HuH-7.5 (cell line): ENCODE measurements around the gene SULT1C2.
A peak's percentile ranks its signal among the peaks of the same experiment; 100 is the strongest.
"Not testable (repeated sequence)": the region's sequence is repeated elsewhere in the genome, so short reads cannot be mapped to it uniquely, and the experiment has no call there.

Experiments
- DNase-seq: peaks from one replicate; pipeline ENCODE4 v3.0.0; 2011; ENCODE audit warnings: low spot score

SULT1C2 gene

DNA sequence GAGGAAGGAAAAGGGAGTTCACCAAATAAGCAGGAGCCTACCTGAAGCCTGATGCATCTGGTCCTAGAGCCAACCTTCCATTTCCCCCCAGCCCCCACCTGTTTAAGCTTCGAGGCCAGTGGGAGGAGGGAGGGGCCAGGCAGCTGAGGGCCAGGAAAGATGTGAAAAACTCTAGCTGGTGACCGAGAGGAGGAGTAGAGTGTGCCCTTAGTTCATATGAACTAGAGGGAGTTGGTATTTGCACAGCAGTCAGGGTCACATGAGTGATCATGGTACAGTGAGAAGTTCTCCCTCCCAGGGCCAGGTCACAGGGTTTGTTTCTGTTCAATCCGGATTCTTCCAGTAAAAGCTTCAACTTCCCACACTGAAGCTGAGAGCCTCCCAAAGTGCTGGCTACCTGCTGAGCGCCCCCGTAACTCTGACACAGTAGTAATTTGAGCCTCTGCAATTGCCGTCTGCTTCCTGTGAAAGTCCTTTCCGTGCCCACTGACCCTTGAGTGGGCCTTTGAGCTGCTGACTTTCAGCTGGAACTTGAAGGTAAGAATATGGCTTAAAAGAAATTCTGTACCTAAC lies at the start of gene SULT1C2:
Gene SULT1C2 (plus strand): TSS at position 362 of the 573 bp plus-strand sequence. CDS start 4,773 bp downstream, outside the sequence.
- DNase-seq, result peak; percentile 51

- no peak for DNase-seq
Observed at GRCh38 chr2:108239786-108240185, 48.9 kb upstream of the SULT1C2 start, which contains the start of gene SULT1C3. SULT1C3 (plus strand) TSS chr2:108239968; CDS start chr2:108247195, 7,227 bp downstream.

- DNase-seq, result no peak
Observed at GRCh38 chr2:108240966-108241365, 47.7 kb upstream of the SULT1C2 start.

- DNase-seq, result no peak
Observed at GRCh38 chr2:108243566-108243965, 45.1 kb upstream of the SULT1C2 start.

DNA sequence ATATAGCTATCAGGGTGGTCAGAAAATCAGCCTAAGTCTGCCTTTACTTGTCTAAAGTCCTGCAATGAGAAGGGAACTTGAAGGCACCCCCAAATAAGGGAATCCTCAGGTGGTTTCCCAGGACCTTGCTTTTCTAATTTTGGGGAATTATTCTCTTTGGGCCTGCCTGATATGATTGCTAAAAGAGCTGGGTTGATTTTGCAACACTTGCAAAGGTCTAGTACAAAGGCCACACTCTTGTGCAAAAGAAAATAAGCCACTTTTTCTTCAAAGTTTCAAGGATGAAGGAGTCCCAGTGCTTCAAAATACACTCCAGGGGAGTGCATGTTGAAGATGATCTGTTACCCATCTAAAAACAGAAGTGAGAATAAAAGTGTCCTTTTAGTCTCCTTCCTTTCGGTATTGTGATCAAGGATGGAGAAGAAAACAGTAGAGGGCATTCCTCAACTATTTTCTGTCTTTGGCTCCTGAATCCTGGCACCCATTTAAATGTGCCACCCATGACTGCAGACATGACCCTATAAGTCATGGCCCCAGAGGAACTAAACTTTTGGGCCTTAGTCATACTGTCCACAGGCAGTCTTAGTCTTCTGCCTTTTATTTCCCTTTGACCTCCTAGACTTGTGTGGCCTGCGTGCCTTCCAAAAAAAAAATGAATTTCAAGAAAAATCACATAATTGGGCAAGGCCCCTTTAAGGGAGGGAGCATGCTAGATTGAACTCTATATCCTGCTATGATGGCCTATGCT lies 43.9 kb upstream of the SULT1C2 start:
- DNase-seq, result no peak

- no peak for DNase-seq
Observed at GRCh38 chr2:108253106-108253505, 35.6 kb upstream of the SULT1C2 start.

- DNase-seq, result no peak
Observed at GRCh38 chr2:108257757-108258331, 30.9 kb upstream of the SULT1C2 start.

- no peak for DNase-seq
Observed at GRCh38 chr2:108260773-108261172, 27.9 kb upstream of the SULT1C2 start.

DNA sequence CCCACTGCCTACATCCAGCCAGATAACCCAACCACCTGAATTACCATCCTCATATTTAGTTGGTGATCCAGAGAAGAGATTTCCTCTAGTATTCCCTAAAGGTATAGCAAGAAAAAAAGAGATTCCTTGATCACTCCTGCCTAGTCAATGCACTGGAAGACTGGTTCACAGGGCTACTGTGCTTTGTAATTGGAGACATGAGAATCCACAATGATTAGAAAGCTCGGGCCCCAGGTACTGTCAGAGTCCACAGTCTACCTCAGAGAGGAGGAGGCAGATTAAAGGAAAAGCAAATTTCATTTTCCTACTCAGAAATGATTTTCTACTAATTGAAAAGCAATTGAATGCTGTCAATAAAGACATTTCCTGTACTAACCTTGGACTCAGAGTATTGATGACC lies 26.7 kb upstream of the SULT1C2 start:
- no peak for DNase-seq

DNA sequence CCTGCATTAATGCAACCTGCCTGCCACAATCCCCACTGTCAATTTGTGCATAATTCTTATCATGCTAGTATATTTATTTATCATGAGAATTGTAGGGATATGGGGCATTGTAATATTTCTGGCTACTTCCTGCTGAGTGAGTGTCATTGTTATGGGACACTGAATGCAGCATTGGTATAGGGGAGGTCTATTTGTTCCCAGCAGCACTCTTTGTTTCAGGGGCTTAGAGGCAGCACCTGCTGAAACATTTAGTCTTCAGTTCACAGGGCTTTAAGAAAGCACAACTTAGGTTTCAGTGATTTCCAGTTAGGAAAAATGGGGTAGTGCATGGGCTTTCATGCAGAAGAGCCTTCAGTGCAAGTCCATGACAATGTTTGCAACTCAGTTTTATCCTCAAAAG lies 25.3 kb upstream of the SULT1C2 start:
- no peak for DNase-seq

DNA sequence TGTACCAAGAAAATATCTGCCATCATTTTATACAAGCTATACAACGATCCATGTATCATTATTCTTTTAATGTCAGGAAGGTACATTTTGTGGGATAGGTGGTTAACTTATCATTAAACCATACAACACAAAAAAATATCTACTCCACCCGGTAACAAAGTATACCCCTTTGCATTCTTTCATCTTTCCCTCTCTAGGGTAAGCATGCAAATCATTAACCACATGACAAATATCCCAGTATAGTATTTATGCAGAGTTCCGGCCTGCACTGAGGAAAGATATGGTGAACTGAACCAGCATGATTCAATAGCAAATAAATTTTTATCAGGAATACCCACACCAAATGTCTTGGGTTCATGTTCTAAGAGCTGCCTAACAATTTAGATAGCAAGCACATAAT lies 22.5 kb upstream of the SULT1C2 start:
- no peak for DNase-seq

- DNase-seq, result no peak
Observed at GRCh38 chr2:108267101-108267500, 21.6 kb upstream of the SULT1C2 start.

DNA sequence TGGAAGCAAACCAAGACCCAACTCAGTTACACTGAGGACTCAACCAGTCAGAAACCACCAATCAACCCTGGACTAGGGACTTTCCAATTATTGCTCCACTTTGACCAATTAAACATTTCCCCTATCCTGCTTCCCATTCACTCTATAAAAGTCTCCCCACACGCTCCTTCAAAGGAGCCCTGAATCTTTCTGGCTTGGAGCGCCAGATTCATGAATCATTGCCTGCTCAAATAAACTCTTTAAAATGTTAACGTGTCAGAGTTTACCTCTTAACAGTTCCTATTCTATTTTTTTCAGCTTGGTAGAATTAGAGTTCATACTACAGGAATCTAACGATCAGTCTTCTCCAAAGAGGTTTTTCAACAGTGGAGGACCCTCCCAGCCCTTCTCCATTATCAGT lies 20.7 kb upstream of the SULT1C2 start:
- DNase-seq, result no peak

GRCh38 chr2:108270346-108270745 lies 18.3 kb upstream of the SULT1C2 start:
- no peak for DNase-seq

DNA sequence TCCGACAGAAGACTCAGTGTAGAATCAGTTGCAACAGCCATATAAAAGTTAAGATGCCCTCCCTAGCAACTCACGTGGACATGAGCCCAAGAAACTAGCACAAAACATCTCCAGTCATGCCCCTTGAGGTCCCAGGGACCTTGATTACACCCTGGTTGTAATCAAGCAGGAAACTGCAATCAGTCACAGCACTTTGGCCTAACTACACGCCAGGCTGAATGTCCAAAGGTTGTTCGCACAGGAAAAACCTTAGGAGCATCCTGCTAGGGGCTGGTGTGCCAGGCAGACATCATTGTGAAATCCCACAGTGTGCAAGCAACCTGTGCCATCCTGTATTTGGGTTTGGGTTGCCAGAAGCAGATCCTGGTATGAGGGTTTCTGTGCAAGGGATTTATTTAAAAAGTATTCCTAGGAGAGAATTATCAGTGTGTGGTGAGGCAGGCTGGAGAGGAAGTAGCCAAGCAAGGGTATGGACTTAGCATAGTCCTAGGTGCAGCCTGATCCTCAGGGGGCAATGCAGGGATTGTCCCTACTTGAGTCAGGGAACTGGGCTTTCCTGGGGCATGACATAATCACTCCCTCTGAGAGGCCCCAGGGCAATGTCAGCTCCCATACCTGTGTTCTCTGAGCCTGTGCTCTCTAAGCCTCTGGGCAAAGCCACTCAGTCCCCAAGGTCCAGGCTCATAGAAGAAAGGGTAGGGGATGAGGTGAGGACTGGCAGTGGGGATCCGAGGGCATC lies 17.8 kb upstream of the SULT1C2 start:
- no peak for DNase-seq

DNA sequence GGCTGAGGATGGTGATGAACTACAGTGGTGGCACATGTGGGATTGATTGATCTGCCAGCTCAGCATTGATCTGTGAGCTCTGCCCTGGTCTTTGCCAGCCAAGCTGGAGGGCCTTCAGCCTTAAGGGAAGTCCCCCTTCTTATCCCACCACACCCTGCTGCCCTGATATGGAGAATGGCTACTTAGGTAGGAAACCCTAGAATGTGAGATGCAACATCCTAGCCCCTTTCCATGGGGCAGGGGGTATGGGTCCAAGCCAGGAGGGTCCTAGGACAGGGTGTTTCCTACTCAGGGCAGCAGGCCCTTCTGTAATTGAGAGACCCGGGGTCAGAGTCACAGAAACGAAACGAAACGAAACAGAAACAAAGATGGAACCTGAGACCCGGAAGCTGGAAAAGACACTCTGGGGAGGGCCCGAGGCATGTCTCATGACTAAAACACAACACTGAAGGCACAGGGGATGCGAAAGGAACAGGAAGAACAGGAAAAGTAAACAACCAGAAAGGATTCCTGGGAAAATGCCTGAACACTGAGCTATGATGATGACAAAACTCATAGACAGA lies 16.9 kb upstream of the SULT1C2 start:
- DNase-seq, result no peak

- no peak for DNase-seq
Observed at GRCh38 chr2:108278631-108279030, 10.1 kb upstream of the SULT1C2 start.

DNA sequence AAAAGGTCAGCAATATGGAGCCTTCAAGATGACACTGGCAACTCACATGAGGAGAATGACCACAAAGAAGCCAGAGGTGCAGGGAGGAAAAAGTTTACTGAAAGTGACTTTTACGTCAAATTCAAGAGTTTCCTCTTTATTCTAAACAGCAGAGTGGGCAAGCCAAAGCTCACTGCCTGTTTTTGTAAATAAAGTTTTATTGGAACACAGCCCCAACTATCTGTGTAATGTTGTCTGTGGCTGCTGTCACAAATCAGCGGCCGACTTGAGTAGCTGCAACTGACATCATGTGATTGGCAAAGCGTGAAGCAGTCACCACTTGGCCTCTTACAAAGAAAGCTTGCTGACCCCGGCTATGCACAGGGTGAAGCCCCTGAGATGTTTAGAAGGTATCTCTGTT lies 9.2 kb upstream of the SULT1C2 start:
- DNase-seq, result no peak

DNA sequence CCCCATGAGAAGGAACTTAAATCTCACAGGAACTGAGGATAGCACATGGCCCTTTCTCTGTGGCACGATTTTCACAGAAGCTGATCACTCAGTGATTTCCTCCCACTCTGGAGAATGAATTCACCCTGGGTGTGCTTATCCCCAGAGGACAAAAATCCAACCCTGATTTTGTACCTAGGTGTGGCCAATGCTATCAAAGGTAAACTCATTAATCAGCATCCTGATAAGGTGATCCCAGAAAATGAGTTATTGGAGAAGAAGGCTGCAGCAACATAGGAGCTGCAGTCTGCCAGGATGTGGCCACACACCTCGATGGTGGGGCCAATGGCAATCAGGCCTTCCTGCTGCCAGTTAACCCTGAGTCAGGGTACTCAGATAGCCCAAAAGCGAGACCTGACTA lies 8.2 kb upstream of the SULT1C2 start:
- DNase-seq, result no peak

GRCh38 chr2:108284566-108284965 lies 4.1 kb upstream of the SULT1C2 start:
- DNase-seq, result not testable (repeated sequence)

DNA sequence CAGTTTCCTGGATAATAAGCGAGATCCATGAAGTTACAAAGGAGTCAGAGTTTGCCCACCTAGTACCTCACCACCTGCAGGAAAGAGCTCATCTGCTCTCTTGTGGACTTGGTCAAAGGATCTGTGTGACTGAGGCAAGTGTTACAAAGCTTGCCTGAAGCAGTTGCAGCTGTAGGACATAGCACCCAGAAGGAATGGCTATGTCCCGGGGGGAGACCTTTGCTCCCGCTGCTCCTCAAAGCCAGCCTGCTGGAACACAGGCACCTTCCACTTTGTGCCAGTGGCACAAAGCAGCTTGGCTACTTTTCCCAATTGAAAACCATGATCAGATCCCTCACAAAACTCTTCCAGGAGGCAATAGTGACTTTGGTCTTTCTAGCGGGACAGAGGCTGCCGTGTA lies 3.1 kb upstream of the SULT1C2 start:
- no peak for DNase-seq

- no peak for DNase-seq
Observed at GRCh38 chr2:108287169-108287568, 1.5 kb upstream of the SULT1C2 start.
